Panc1 (cell line): ENCODE measurements around the gene PPFIA3. TPM values are rescaled to one million over a fixed set of nuclear protein-coding genes. Genes with fewer than 3 reads are reported as not detected.

Source experiments
- ATAC-seq: fragments of 200-7000 bp; cut with Tn5 transposase; 2 replicates; pipeline ENCODE4 v1.9.1; 2020; ENCODE audit warnings: mild to moderate bottlenecking, moderate library complexity
- BruUV-seq: library from RNA; stranded (reverse); fragments of 400-500 nt; replicated peaks from 2 replicates; lab custom pipeline; 2021; lab: Mats Ljungman, UMichigan
- CTCF ChIA-PET: fragments of 300-600 bp; sonication (Branson Sonifier 250); formaldehyde crosslinking; loops from one replicate; lab custom pipeline; 2022; ENCODE audit warnings: antibody characterized with exemption; lab: Charles Lee
- POLR2A ChIA-PET: fragments of 300-600 bp; sonication (Branson Sonifier 250); formaldehyde crosslinking; loops from one replicate; lab custom pipeline; 2022; ENCODE audit warnings: antibody characterized with exemption; lab: Charles Lee
- DNase-seq: peaks from one replicate; pipeline ENCODE4 v3.0.0-alpha.2; 2010; ENCODE audit warnings: low read depth, low spot score
- H3K27ac ChIP-seq: 2 replicates; pipeline ENCODE4 v1.5.1; 2011; ENCODE audit warnings: mild to moderate bottlenecking, low read length, inconsistent platforms
- H3K27me3 ChIP-seq: fragments of 200-500 bp; sonication (Bioruptor generic); 2 replicates; pipeline ENCODE4 v1.6.0; 2014; ENCODE audit warnings: low read length, inconsistent platforms; ENCODE audit not compliant: control insufficient read depth, insufficient read depth
- H3K36me3 ChIP-seq: fragments of 200-500 bp; sonication (Bioruptor generic); 2 replicates; pipeline ENCODE4 v1.5.1; 2014; ENCODE audit warnings: inconsistent platforms, mild to moderate bottlenecking, low read length, moderate library complexity; ENCODE audit not compliant: control insufficient read depth, insufficient read depth
- H3K4me1 ChIP-seq: 2 replicates; pipeline ENCODE4 v1.5.1; 2011; ENCODE audit warnings: inconsistent platforms, mild to moderate bottlenecking, low read length, moderate library complexity; ENCODE audit not compliant: control insufficient read depth, insufficient read depth
- H3K4me3 ChIP-seq, 2 experiments: 2 replicates each; pipeline ENCODE4 v1.5.1; 2011 to 2012; ENCODE audit warnings: low read depth in 2 of 2, low read length in 2 of 2, mild to moderate bottlenecking in 2 of 2, inconsistent platforms in 1 of 2, moderate library complexity in 1 of 2
- H3K9me3 ChIP-seq: fragments of 200-500 bp; sonication (Bioruptor generic); 2 replicates; pipeline ENCODE4 v1.5.1; 2014; ENCODE audit warnings: low read depth, mild to moderate bottlenecking, inconsistent platforms, low read length, moderate library complexity; ENCODE audit not compliant: control insufficient read depth, insufficient read depth
- CTCF ChIP-seq: fragments of 450-650 bp; IDR thresholded peaks from 2 replicates; pipeline ENCODE4 v1.5.1; 2017; ENCODE audit warnings: mild to moderate bottlenecking
- POLR2AphosphoS5 ChIP-seq: IDR thresholded peaks from 2 replicates; pipeline ENCODE4 v1.6.1; 2012; ENCODE audit warnings: mild to moderate bottlenecking, low read depth, low read length, moderate library complexity
- SIN3A ChIP-seq: IDR thresholded peaks from 2 replicates; pipeline ENCODE4 v1.6.1; 2012; ENCODE audit warnings: low read depth, mild to moderate bottlenecking, low read length, moderate library complexity, borderline replicate concordance; ENCODE audit not compliant: insufficient read depth
- TCF7L2 ChIP-seq: IDR thresholded peaks from 2 replicates; pipeline ENCODE4 v1.6.1; 2011; ENCODE audit warnings: mild to moderate bottlenecking, low read depth, low read length, inconsistent platforms
- in situ Hi-C: cut with HindIII; loops from 2 replicates; pipeline ENCODE4 v1.10.0; 2016; ENCODE audit warnings: low sequenced_read_pairs, low pct_unique_long_range_greater_than_20kb
- intact Hi-C: fragments of 100-400 bp; cut with micrococcal nuclease; formaldehyde crosslinking; loops from one replicate; pipeline ENCODE4 v1.10.0; 2022; ENCODE audit not compliant: unreplicated experiment
- total RNA-seq: library from RNA; stranded (reverse); gene quantifications from one replicate; pipeline ENCODE4 v1.2.1, GENCODE V29; 2021; ENCODE audit not compliant: unreplicated experiment
- TF ChIP-seq, protein P1 (sequence below), 2 experiments: IDR thresholded peaks; 2 replicates each; pipeline ENCODE4 v1.6.1; 2011 to 2012; ENCODE audit warnings: low read depth in 2 of 2, control low read depth in 1 of 2, low read length in 1 of 2, mild to moderate bottlenecking in 1 of 2, moderate library complexity in 1 of 2; ENCODE audit not compliant: insufficient read depth in 1 of 2

The PPFIA3 gene
- total RNA-seq, 1 experiment from 2014 or later: 21.7 TPM

- intact Hi-C loops: no loop called here
- H3K4me1 ChIP-seq: no peaks in the 10 kb centered on the region
- in situ Hi-C loops: no loop called here
- TF ChIP-seq CTCF (no peak), SIN3A (no peak), POLR2AphosphoS5 (no peak), TCF7L2 (no peak)
- TF ChIP-seq, protein P1, sequence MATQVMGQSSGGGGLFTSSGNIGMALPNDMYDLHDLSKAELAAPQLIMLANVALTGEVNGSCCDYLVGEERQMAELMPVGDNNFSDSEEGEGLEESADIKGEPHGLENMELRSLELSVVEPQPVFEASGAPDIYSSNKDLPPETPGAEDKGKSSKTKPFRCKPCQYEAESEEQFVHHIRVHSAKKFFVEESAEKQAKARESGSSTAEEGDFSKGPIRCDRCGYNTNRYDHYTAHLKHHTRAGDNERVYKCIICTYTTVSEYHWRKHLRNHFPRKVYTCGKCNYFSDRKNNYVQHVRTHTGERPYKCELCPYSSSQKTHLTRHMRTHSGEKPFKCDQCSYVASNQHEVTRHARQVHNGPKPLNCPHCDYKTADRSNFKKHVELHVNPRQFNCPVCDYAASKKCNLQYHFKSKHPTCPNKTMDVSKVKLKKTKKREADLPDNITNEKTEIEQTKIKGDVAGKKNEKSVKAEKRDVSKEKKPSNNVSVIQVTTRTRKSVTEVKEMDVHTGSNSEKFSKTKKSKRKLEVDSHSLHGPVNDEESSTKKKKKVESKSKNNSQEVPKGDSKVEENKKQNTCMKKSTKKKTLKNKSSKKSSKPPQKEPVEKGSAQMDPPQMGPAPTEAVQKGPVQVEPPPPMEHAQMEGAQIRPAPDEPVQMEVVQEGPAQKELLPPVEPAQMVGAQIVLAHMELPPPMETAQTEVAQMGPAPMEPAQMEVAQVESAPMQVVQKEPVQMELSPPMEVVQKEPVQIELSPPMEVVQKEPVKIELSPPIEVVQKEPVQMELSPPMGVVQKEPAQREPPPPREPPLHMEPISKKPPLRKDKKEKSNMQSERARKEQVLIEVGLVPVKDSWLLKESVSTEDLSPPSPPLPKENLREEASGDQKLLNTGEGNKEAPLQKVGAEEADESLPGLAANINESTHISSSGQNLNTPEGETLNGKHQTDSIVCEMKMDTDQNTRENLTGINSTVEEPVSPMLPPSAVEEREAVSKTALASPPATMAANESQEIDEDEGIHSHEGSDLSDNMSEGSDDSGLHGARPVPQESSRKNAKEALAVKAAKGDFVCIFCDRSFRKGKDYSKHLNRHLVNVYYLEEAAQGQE (IDR thresholded peaks at IDR 0.05; ENCODE audit: insufficient read depth in 1 of 2, low read depth in 2 of 2, low read length in 1 of 2): no peak
- H3K27me3 ChIP-seq: no peaks in the 10 kb centered on the region
- no peak overlapping the region for H3K4me3 ChIP-seq
- no peak for ATAC-seq
- ChIA-PET CTCF (interaction anchor here (0.5 kb wide), 1 partner anchor 77 kb away, joined by 3 read pairs; no protein-coding TSS in a partner anchor), POLR2A (no interaction called here)
- no peak overlapping the region for H3K27ac ChIP-seq
- DNase-seq: no peak
- no TSS peak for BruUV-seq
- H3K9me3 ChIP-seq: no peaks in the 10 kb centered on the region
- no peaks in the 10 kb centered on the region for H3K36me3 ChIP-seq
Measured at GRCh38 chr19:49135686-49136085, 16.3 kb downstream of the PPFIA3 start.

- in situ Hi-C loops (no loop called here), intact Hi-C loops (no loop called here)
- TF ChIP-seq POLR2AphosphoS5 (no peak), SIN3A (no peak), CTCF (no peak), TCF7L2 (no peak)
- TF ChIP-seq, protein P1 (IDR thresholded peaks at IDR 0.05; ENCODE audit: insufficient read depth in 1 of 2, low read depth in 2 of 2, low read length in 1 of 2): no peak
- no peaks in the 10 kb centered on the region for H3K36me3 ChIP-seq
- POLR2A ChIA-PET: no interaction called here
- no peak overlapping the region for H3K4me3 ChIP-seq
- ATAC-seq: no peak
- no peaks in the 10 kb centered on the region for H3K9me3 ChIP-seq
- CTCF ChIA-PET: no interaction called here
- no peak overlapping the region for H3K27ac ChIP-seq
- no peak for DNase-seq
- no peaks in the 10 kb centered on the region for H3K4me1 ChIP-seq
- no peaks in the 10 kb centered on the region for H3K27me3 ChIP-seq
- no TSS peak for BruUV-seq
Measured at GRCh38 chr19:49136771-49137171, 17.4 kb downstream of the PPFIA3 start.
